HG02759 (cell line): Measurements from ENCODE around the gene GJB2.

Experiments used
- ATAC-seq: cut with Tn5 transposase; IDR thresholded peaks from one replicate; pipeline ENCODE4 v1.9.1; 2021; ENCODE audit warnings: mild to moderate bottlenecking, moderate library complexity; ENCODE audit not compliant: unreplicated experiment

GJB2 gene

GRCh38 chr13:20193162-20193906 lies 596 bp upstream of the GJB2 start:
- no peak for ATAC-seq

DNA sequence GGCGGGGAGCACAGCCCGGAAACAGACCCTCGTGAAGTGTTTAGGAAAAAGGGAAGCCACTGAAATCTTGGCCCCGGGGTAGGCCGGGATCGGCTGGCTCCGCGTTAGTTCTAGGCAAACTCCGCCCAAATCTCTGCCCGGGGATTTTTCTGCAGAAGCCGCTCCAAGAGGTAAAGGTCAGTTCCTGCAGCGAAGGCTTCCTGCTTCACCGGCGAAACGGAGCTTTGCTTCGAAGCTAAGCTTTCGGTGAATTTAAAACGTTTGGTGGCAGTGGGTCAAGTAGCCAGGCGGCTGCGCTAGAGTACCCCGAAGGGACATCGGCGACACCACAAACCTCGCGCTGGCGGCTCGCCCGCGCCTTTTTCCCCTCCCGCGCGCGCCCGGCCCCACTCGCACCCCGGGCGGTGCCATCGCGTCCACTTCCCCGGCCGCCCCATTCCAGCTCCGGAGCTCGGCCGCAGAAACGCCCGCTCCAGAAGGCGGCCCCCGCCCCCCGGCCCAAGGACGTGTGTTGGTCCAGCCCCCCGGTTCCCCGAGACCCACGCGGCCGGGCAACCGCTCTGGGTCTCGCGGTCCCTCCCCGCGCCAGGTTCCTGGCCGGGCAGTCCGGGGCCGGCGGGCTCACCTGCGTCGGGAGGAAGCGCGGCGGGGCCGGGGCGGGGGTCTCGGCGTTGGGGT lies 441 bp downstream of the GJB2 start:
- no peak for ATAC-seq

DNA sequence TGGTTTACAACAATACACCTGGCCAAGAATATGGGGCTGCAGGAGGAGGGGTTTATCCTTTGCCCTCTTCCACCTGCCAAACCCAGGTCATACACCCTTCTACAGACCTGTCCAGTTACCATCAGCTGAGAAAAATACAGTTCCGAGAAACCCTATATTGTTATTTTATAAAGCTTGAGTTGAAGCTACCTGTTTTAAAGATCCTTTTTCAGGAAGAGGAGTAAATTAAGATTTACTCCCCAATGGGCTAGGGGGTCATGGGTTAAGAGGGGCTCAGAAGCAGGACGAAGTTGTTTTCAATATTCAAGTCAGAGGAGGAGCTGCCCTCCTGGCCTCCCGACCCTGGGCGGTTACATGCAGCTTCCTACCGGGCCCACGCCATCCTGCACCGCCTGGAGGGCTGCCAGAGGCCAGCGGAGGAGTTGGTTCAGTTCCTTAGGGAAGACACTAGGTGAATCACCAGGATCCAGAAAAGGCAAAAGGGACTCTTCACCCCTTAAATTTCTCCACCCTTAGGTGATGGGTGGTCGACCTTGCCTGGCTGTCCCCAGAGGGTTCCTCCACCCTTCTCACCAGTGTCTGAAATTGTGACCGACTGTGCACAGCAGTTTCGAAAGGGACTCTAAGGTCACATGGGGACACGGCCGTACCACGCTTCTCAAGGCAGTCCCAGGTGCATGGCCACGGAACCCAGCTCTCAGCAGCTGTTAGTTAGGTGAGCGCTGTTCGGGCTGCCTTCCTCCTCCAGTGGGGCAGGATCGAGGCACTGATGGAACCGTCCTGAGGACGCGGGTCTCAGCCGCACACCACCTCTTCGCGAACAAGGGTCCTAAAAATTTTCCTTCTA lies 1.2 kb downstream of the GJB2 start:
- ATAC-seq = no peak

DNA sequence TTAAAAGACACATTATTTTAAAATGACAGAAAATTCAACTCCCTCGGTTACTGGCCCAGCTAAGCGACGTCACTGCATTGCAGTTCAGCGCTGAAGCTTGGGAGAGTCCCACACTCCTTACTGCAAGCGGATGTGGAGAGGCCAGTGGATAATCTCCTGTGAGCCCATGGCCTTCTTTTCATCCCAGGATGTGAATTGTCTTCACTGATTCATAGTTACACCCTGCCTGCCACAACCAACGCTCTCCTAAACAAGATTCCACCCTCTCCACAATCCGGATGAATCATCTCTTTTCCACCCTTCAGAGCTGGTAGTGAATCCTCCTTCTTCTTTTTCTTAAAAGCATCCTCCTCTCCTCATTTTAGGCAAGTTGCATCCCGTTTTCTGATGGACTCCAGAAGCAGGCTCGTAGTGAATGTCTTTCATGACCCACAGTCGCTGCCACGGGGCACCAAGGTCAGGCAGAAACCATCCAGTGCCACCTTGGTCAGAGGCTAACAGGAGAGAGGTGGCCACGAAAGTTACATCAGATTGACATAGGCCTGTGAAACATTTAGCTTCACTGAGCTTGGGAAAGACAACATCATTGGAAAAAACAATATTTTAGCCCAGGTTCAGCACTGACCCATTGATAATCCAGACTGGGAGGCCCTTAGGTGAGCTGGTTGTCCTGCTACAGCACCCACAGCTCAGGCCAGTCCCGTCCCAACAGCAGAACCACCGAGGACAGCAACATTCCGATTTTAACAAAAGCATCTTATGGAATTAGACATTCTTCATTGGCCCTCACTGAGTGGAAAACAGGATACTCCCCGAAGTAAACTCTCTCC lies 2.0 kb downstream of the GJB2 start:
- no peak for ATAC-seq

- no peak for ATAC-seq
Observed at GRCh38 chr13:20190076-20190475, 2.7 kb downstream of the GJB2 start.

DNA sequence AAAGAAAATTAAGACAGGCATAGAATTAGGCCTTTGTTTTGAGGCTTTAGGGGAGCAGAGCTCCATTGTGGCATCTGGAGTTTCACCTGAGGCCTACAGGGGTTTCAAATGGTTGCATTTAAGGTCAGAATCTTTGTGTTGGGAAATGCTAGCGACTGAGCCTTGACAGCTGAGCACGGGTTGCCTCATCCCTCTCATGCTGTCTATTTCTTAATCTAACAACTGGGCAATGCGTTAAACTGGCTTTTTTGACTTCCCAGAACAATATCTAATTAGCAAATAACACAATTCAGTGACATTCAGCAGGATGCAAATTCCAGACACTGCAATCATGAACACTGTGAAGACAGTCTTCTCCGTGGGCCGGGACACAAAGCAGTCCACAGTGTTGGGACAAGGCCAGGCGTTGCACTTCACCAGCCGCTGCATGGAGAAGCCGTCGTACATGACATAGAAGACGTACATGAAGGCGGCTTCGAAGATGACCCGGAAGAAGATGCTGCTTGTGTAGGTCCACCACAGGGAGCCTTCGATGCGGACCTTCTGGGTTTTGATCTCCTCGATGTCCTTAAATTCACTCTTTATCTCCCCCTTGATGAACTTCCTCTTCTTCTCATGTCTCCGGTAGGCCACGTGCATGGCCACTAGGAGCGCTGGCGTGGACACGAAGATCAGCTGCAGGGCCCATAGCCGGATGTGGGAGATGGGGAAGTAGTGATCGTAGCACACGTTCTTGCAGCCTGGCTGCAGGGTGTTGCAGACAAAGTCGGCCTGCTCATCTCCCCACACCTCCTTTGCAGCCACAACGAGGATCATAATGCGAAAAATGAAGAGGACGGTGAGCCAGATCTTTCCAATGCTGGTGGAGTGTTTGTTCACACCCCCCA lies 3.8 kb downstream of the GJB2 start:
- no peak for ATAC-seq

GRCh38 chr13:20186771-20187170 lies 6.0 kb downstream of the GJB2 start:
- ATAC-seq = no peak

GRCh38 chr13:20185366-20186056 lies 7.2 kb downstream of the GJB2 start:
- no peak for ATAC-seq

GRCh38 chr13:20182231-20182846 lies 10.4 kb downstream of the GJB2 start:
- peak; percentile 89 for ATAC-seq

GRCh38 chr13:20181188-20181587 lies 11.6 kb downstream of the GJB2 start:
- no peak for ATAC-seq

DNA sequence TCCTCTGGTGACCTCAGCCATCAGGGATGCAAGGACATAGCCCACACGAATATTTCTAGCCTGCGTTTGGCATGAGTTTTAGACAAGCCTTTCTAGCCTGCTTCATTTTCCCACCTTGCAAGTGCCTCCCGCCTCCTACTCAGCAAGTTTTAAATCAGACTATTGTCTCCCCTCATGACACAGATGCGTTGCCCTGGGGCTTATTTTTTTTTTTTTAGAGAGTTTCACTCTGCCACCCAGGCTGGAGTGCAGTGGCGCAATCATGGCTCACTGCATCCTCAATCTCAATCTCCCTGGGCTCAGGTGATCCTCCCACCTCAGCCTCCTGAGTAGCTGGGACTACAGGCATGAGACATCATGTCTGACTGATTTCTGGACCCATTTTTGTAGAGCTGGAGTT lies 14.6 kb downstream of the GJB2 start:
- no peak for ATAC-seq

DNA sequence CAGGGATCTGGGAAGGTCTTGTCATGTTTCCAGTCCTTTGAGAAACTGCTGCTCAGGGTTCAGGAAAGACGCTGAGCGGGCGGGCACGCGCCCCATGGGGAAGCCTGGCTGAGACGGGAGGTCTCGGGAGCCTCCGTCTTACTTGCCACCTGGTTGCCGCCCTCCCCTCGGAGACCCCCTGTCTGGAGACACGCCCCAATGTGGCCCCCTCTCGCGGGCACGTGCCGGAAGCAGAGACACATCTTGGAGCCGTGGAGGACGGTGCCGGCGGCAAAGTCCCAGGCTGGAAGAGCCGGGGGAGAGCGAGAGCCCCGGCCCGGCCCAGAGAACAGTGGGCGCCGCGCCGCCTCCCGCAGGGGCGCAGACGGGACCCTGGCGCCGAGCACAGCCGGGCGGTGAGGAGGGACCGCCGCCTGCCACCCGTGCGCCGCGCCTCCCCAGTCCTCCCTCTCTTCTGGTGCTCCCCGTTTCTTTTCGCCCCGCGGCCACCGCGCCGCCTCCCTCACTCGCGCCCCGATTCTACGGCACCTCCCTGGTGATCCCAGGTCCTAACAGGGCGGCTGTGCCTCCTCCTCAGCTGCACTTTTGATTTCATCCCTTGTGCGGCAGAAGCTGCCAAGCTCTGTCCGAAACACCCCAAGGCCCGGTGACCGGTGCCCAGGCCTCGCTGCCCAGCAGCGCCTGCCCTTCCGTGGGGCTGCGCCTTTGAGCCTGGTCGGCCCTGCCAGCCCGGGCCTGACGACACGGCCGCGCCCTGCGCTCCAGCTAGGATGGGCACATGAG lies 15.5 kb downstream of the GJB2 start:
- no peak for ATAC-seq

DNA sequence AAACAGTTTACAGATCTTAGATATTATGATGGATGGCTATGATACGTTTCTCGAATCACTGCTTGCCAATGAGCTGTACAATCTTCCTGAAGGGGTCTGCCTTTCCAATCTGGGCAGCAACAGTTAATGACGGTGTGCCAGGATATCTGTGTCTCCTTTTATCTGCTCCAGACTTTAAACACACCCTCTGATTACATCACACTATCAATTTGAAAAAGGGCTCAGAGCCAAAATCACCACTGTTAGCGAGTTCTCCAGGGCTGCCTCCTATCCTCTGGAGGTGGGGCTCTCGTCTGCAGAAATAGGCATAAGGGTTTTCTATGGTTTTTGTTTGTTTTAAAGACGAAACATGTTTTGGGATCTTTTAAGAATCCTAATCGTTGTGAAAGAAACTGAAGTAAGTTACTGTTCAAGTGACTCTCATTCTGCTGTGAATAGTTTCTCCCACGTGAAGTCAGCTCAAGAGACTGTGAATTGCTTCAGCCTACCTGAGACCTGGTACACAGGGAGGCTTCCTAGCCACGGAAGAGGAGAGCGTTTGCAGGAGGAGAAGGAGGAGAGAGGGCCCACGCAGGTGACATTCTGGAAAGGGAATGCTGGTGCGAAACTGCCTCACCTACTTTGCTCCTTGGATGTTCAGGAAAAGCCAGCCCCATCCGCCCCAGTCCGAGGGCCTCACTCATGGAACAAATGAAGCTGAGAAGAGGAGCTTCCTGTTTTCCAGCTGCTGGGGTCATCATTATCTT lies 16.7 kb downstream of the GJB2 start:
- ATAC-seq = no peak

GRCh38 chr13:20175406-20175794 lies 17.3 kb downstream of the GJB2 start:
- ATAC-seq = no peak

DNA sequence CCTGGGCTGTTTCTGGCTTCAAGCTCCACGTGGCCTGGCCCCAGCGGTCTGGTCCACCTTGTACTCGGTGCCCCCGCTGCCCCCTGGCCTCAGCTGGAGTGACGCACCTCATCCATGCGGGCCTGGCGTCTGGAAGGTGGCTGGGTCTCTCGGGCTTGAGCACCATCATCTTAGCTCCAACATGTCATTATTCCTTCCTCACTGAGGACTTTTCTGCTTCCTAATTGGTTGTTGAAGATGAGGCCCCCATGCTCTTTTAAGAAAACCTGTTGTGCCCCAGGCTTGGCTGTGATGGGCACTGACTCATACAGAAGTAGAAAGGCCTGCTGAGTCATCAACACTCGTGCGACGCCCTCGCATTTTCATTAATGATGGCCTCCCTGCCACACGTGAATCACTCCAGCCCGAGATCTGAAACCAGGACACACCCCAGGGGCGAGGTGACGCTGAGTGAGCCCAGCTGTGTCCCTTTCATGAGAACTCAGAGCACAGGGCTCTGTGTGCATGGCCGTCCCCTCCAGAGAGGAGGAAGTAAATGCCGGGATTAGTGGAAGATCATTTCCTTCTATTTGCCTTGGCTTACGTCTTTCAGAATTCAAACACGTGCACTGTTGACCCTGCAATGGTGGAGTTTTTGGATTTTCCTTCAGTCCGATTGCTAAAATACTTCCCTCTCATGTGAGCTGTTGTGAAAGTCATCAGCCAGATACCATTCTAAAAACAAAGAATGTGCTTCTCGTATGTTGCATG lies 17.9 kb downstream of the GJB2 start:
- ATAC-seq = peak; percentile 92

GRCh38 chr13:20173116-20173746 lies 19.5 kb downstream of the GJB2 start:
- no peak for ATAC-seq
